ENCODE results near the gene TMPRSS11F. TPM values are rescaled to one million over a fixed set of nuclear protein-coding genes. Genes with fewer than 3 reads are reported as not detected.

TMPRSS11F gene
- total RNA-seq, 1 donor from 2014 or later = not detected

GRCh38 chr4:68124262-68124661 lies 5.4 kb downstream of the TMPRSS11F start:
- H3K36me3 Mint-ChIP-seq (ENCODE audit: low read depth) = no peaks in the 10 kb centered on the region
- DNase-seq (no peak), ATAC-seq (ENCODE audit: low read depth) (no peak)
- intact Hi-C loops (cut with micrococcal nuclease) = no loop called here
- CTCF ChIA-PET = no interaction called here
- H3K27me3 Mint-ChIP-seq = peaks cover 2% of the 10 kb centered on the region
- no peak overlapping the region for H3K4me3 Mint-ChIP-seq
- no peak overlapping the region for H3K27ac Mint-ChIP-seq
- H3K4me1 Mint-ChIP-seq = no peaks in the 10 kb centered on the region
- no peaks in the 10 kb centered on the region for H3K9me3 Mint-ChIP-seq
- POLR2A ChIA-PET = no interaction called here
- no peak for TF ChIP-seq CTCF (IDR thresholded peaks at IDR 0.05)

- intact Hi-C loops (cut with micrococcal nuclease) = no loop called here
- H3K27ac Mint-ChIP-seq = no peak overlapping the region
- DNase-seq = no peak
- H3K36me3 Mint-ChIP-seq (ENCODE audit: low read depth) = no peaks in the 10 kb centered on the region
- TF ChIP-seq CTCF (IDR thresholded peaks at IDR 0.05) = no peak
- H3K4me1 Mint-ChIP-seq = no peaks in the 10 kb centered on the region
- no peaks in the 10 kb centered on the region for H3K27me3 Mint-ChIP-seq
- ATAC-seq (ENCODE audit: low read depth) = no peak
- no peak overlapping the region for H3K4me3 Mint-ChIP-seq
- H3K9me3 Mint-ChIP-seq = no peaks in the 10 kb centered on the region
- POLR2A ChIA-PET = no interaction called here
- CTCF ChIA-PET = no interaction called here
Measured at GRCh38 chr4:68123525-68123924, 6.1 kb downstream of the TMPRSS11F start.

GRCh38 chr4:68119921-68120320 lies 9.7 kb downstream of the TMPRSS11F start:
- H3K9me3 Mint-ChIP-seq = peaks cover 3% of the 10 kb centered on the region
- no peak for ATAC-seq (ENCODE audit: low read depth)
- CTCF ChIA-PET = no interaction called here
- no peak for DNase-seq
- no peaks in the 10 kb centered on the region for H3K36me3 Mint-ChIP-seq (ENCODE audit: low read depth)
- no peaks in the 10 kb centered on the region for H3K4me1 Mint-ChIP-seq
- intact Hi-C loops (cut with micrococcal nuclease) = no loop called here
- no peaks in the 10 kb centered on the region for H3K27me3 Mint-ChIP-seq
- TF ChIP-seq CTCF (IDR thresholded peaks at IDR 0.05) = no peak
- no peak overlapping the region for H3K4me3 Mint-ChIP-seq
- POLR2A ChIA-PET = no interaction called here
- no peak overlapping the region for H3K27ac Mint-ChIP-seq

- H3K27ac Mint-ChIP-seq = no peak overlapping the region
- CTCF ChIA-PET = no interaction called here
- TF ChIP-seq CTCF (IDR thresholded peaks at IDR 0.05) = no peak
- H3K9me3 Mint-ChIP-seq = no peaks in the 10 kb centered on the region
- intact Hi-C loops (cut with micrococcal nuclease) = no loop called here
- no peak overlapping the region for H3K4me3 Mint-ChIP-seq
- H3K27me3 Mint-ChIP-seq = no peaks in the 10 kb centered on the region
- no peaks in the 10 kb centered on the region for H3K36me3 Mint-ChIP-seq (ENCODE audit: low read depth)
- ATAC-seq (ENCODE audit: low read depth) (no peak), DNase-seq (no peak)
- POLR2A ChIA-PET = no interaction called here
- no peaks in the 10 kb centered on the region for H3K4me1 Mint-ChIP-seq
Measured at GRCh38 chr4:68110441-68110840, 19.2 kb downstream of the TMPRSS11F start.

- DNase-seq (no peak), ATAC-seq (ENCODE audit: low read depth) (no peak)
- Mint-ChIP-seq H3K27me3 (no peaks in the 10 kb centered on the region), H3K36me3 (ENCODE audit: low read depth) (no peaks in the 10 kb centered on the region), H3K4me1 (no peaks in the 10 kb centered on the region), H3K4me3 (no peak overlapping the region), H3K9me3 (no peaks in the 10 kb centered on the region), H3K27ac (no peak overlapping the region)
- CTCF ChIA-PET = no interaction called here
- POLR2A ChIA-PET = no interaction called here
- intact Hi-C loops (cut with micrococcal nuclease) = no loop called here
- no peak for TF ChIP-seq CTCF (IDR thresholded peaks at IDR 0.05)
Measured at GRCh38 chr4:68109868-68110267, 19.8 kb downstream of the TMPRSS11F start.

Measured in activated B cell treated with CpG ODN at 0.5 μM for 24 hours (primary cell).